GM12892 (cell line): ENCODE results near the gene WNK2.
"Not testable (repeated sequence)": the region's sequence is repeated elsewhere in the genome, so short reads cannot be mapped to it uniquely, and the experiment has no call there.

Experiments
- POLR2A ChIP-seq: IDR thresholded peaks from 2 replicates; pipeline ENCODE4 v1.6.1; 2011; ENCODE audit warnings: low read depth, low read length, control low read depth
- POLR2AphosphoS5 ChIP-seq: IDR thresholded peaks from 2 replicates; pipeline ENCODE4 v1.6.1; 2011; ENCODE audit warnings: low read depth, low read length, control low read depth

DNA sequence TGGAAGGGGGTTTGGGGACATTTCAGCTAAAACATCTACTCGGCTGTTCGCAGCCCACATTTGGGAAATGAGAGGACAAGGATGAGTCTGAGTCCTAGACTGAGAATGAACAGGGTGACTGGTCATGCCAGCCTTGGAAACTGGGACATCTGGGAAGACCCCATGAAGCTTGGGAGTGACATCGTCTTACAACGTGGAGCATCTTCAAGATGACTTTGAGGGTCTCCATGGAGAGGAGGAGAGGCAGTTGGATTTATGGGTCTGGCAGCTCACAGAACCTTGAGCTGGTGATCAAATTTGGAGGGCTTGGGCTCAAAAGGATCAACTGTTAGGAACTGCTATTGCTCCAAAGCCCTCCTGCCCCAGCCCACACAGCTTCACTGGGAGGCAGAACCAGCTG, 182.5 kb downstream of the WNK2 start:
- not testable (repeated sequence) for TF ChIP-seq POLR2A, POLR2AphosphoS5
